Testis (tissue), 3 donors: ENCODE measurements around the gene CCDC177. TPM values are rescaled to one million over a fixed set of nuclear protein-coding genes. Genes with fewer than 3 reads are reported as not detected.

Experiments
- DNase-seq: peaks from one replicate; pipeline ENCODE4 v3.0.0-alpha.2; 2019
- H3K27ac ChIP-seq, 2 donors: fragments of 200-600 bp; sonication (generic); one replicate each; pipeline ENCODE4 v1.5.1; 2019
- H3K27me3 ChIP-seq: fragments of 200-600 bp; sonication (generic); one replicate; pipeline ENCODE4 v1.5.1; 2019
- H3K36me3 ChIP-seq: fragments of 200-600 bp; sonication (generic); one replicate; pipeline ENCODE4 v1.5.1; 2017; ENCODE audit warnings: low read depth; ENCODE audit errors: missing control alignments
- H3K4me1 ChIP-seq: fragments of 200-600 bp; sonication (generic); one replicate; pipeline ENCODE4 v1.5.1; 2019
- H3K4me3 ChIP-seq, 2 donors: fragments of 200-600 bp; sonication (generic); one replicate each; pipeline ENCODE4 v1.5.1; 2017 to 2019
- H3K9me3 ChIP-seq: fragments of 200-600 bp; sonication (generic); one replicate; pipeline ENCODE4 v1.5.1; 2017
- CTCF ChIP-seq, 3 experiments: fragments of 450-650 bp in 2 of 3; fragments of 200-600 bp in 1 of 3; sonication (generic) in 1 of 3; IDR thresholded peaks; one replicate each; pipeline ENCODE4 v1.5.1; 2016 to 2019; ENCODE audit warnings: antibody characterized with exemption in 3 of 3, mild to moderate bottlenecking in 2 of 3, moderate library complexity in 1 of 3
- POLR2A ChIP-seq: fragments of 450-650 bp; IDR thresholded peaks from one replicate; pipeline ENCODE4 v1.6.1; 2017; ENCODE audit warnings: antibody characterized with exemption, mild to moderate bottlenecking, moderate library complexity
- WGBS, 2 donors: methylation state at CpG; one replicate each; pipeline ENCODE4 v1.1.5; 2018; 5-methylcytosine and 5-hydroxymethylcytosine counted together
- intact Hi-C: fragments of 100-400 bp; cut with DNase I; formaldehyde crosslinking; loops from one replicate; pipeline ENCODE4 v1.15.1; 2023; ENCODE audit warnings: low total_unique reads
- polyA plus RNA-seq: library from polyadenylated mRNA; stranded (reverse); fragments of 350-450 nt; fragmentation: Illumina TruSeq; extraction: RNeasy Lipid Tissue Mini Kit (QIAGEN cat#74804); gene quantifications from one replicate; pipeline ENCODE4 v1.2.3, GENCODE V29; 2014; ENCODE audit warnings: low read depth, low replicate concordance; ENCODE audit not compliant: insufficient read depth
- total RNA-seq, 2 donors: library from RNA; depleted of rRNA; stranded (reverse); fragments of >200 nt; gene quantifications; one replicate each; pipeline ENCODE4 v1.2.3, GENCODE V29; 2016

The CCDC177 gene
- total and polyA plus RNA-seq, 3 donors from 2014 or later = 0.63 to 1.9 (median 1.7) TPM

- H3K9me3 ChIP-seq = no peaks in the 10 kb centered on the region
- H3K27ac ChIP-seq = no peak overlapping the region
- WGBS, 2 donors = 60 to 84% methylated on average over 1 of the region's 1 CpG
- no peaks in the 10 kb centered on the region for H3K27me3 ChIP-seq
- H3K4me1 ChIP-seq = peaks cover 44% of the 10 kb centered on the region
- no peaks in the 10 kb centered on the region for H3K36me3 ChIP-seq
- no peak for DNase-seq
- no peak overlapping the region for H3K4me3 ChIP-seq
- no peak for TF ChIP-seq CTCF (IDR thresholded peaks at IDR 0.05)
- TF ChIP-seq POLR2A = no peak
- intact Hi-C loops = no loop called here
Measured at GRCh38 chr14:69617796-69618195, 43.1 kb upstream of the CCDC177 start.

- H3K4me1 ChIP-seq = peaks cover 44% of the 10 kb centered on the region
- WGBS, 2 donors = 58 to 69% methylated on average over 1 of the region's 1 CpG
- no peak overlapping the region for H3K4me3 ChIP-seq
- no peak for DNase-seq
- intact Hi-C loops = no loop called here
- H3K27me3 ChIP-seq = no peaks in the 10 kb centered on the region
- TF ChIP-seq CTCF (IDR thresholded peaks at IDR 0.05) = no peak
- no peak for TF ChIP-seq POLR2A
- H3K9me3 ChIP-seq = no peaks in the 10 kb centered on the region
- H3K27ac ChIP-seq = peak overlapping the region; percentile 35 to 81
- no peaks in the 10 kb centered on the region for H3K36me3 ChIP-seq
Measured at GRCh38 chr14:69616408-69616773, 41.7 kb upstream of the CCDC177 start.

GRCh38 chr14:69615496-69616407, 41.1 kb upstream of the CCDC177 start:
- Histone ChIP-seq H3K4me3 (no peak overlapping the region), H3K36me3 (no peaks in the 10 kb centered on the region), H3K4me1 (peaks cover 45% of the 10 kb centered on the region), H3K27ac (peak overlapping the region; percentile 35 to 81), H3K27me3 (no peaks in the 10 kb centered on the region), H3K9me3 (no peaks in the 10 kb centered on the region)
- intact Hi-C loops = no loop called here
- peak; percentile 79 for DNase-seq
- WGBS, 2 donors = 21 to 36% methylated on average over 9 of the region's 9 CpGs
- TF ChIP-seq CTCF (IDR thresholded peaks at IDR 0.05) (no peak), POLR2A (no peak)

GRCh38 chr14:69615121-69615495, 40.4 kb upstream of the CCDC177 start:
- no peak overlapping the region for H3K4me3 ChIP-seq
- no peaks in the 10 kb centered on the region for H3K9me3 ChIP-seq
- intact Hi-C loops = no loop called here
- 51 to 64% methylated on average over 5 of the region's 5 CpGs for WGBS, 2 donors
- peak overlapping the region; percentile 35 to 81 for H3K27ac ChIP-seq
- no peak for DNase-seq
- TF ChIP-seq CTCF (IDR thresholded peaks at IDR 0.05) (no peak), POLR2A (no peak)
- no peaks in the 10 kb centered on the region for H3K36me3 ChIP-seq
- no peaks in the 10 kb centered on the region for H3K27me3 ChIP-seq
- H3K4me1 ChIP-seq = peaks cover 50% of the 10 kb centered on the region

GRCh38 chr14:69614592-69614991, 39.9 kb upstream of the CCDC177 start:
- H3K27ac ChIP-seq = peak overlapping the region in 1 of 2 donors; percentile 81
- no peaks in the 10 kb centered on the region for H3K36me3 ChIP-seq
- peaks cover 50% of the 10 kb centered on the region for H3K4me1 ChIP-seq
- no peak for TF ChIP-seq POLR2A
- no peak for TF ChIP-seq CTCF (IDR thresholded peaks at IDR 0.05)
- intact Hi-C loops = no loop called here
- no peaks in the 10 kb centered on the region for H3K27me3 ChIP-seq
- no peaks in the 10 kb centered on the region for H3K9me3 ChIP-seq
- peak; percentile 53 for DNase-seq
- no peak overlapping the region for H3K4me3 ChIP-seq
- WGBS, 2 donors = 47 to 51% methylated on average over 2 of the region's 2 CpGs
